Stomach (tissue), 9 donors: ENCODE results near the gene CLEC16A. TPM values are rescaled to one million over a fixed set of nuclear protein-coding genes. Genes with fewer than 3 reads are reported as not detected.

ENCODE experiments used
- DNase-seq, 2 donors: peaks; one replicate each; pipeline versions ENCODE4 v3.0.0 to v3.0.0-alpha.2; 2013 to 2019
- H3K27ac ChIP-seq, 5 donors: fragments of 200-600 bp in 4 of 5; sonication (generic) in 4 of 5; one replicate each; pipeline ENCODE4 v1.5.1; 2013 to 2019; ENCODE audit warnings: mild to moderate bottlenecking in 1 of 5, moderate library complexity in 1 of 5
- H3K27me3 ChIP-seq, 3 donors: fragments of 200-600 bp; sonication (generic); one replicate each; pipeline ENCODE4 v1.5.1; 2017 to 2019; ENCODE audit warnings: mixed run types in 1 of 3
- H3K36me3 ChIP-seq, 4 donors: fragments of 200-600 bp; sonication (generic); 1 replicate in 3 of 4; 2 replicates in 1 of 4; pipeline ENCODE4 v1.5.1; 2016 to 2019
- H3K4me1 ChIP-seq, 4 donors: fragments of 200-600 bp; sonication (generic); one replicate each; pipeline ENCODE4 v1.5.1; 2016 to 2019
- H3K4me3 ChIP-seq, 4 donors: fragments of 200-600 bp; sonication (generic) in 3 of 4; one replicate each; pipeline ENCODE4 v1.5.1; 2016 to 2019; ENCODE audit warnings: mild to moderate bottlenecking in 1 of 4
- H3K9me3 ChIP-seq, 4 donors: fragments of 200-600 bp; sonication (generic); one replicate each; pipeline ENCODE4 v1.5.1; 2016 to 2019
- EP300 ChIP-seq: sonication (generic); formaldehyde crosslinking; IDR thresholded peaks from one replicate; pipeline ENCODE4 v1.6.1; 2017; ENCODE audit warnings: antibody characterized with exemption
- POLR2A ChIP-seq, 4 donors: fragments of 450-650 bp; IDR thresholded peaks; one replicate each; pipeline ENCODE4 v1.6.1; 2016; ENCODE audit warnings: antibody characterized with exemption in 4 of 4, control low read depth in 2 of 4, mild to moderate bottlenecking in 1 of 4, moderate library complexity in 1 of 4
- POLR2AphosphoS5 ChIP-seq, 3 donors: sonication (generic); formaldehyde crosslinking; IDR thresholded peaks; one replicate each; pipeline ENCODE4 v1.6.1; 2016; ENCODE audit warnings: antibody characterized with exemption in 3 of 3
- WGBS, 5 donors: extraction: QIAGEN DNeasy Blood & Tissue Kit in 3 of 5; methylation state at CpG; one replicate each; pipeline versions ENCODE4 v1.1.5 to v1.1.7; 2013 to 2018; 5-methylcytosine and 5-hydroxymethylcytosine counted together
- intact Hi-C: fragments of 100-400 bp; cut with DNase I; formaldehyde crosslinking; loops from one replicate; pipeline ENCODE4 v1.15.1; 2023; ENCODE audit warnings: low total_unique reads
- polyA plus RNA-seq, 3 donors: library from polyadenylated mRNA; stranded (reverse); fragments of 200-250 nt; gene quantifications; one replicate each; pipeline ENCODE4 v1.2.3, GENCODE V29; 2013
- total RNA-seq, 5 donors: library from RNA; depleted of rRNA; stranded (reverse); fragments of >200 nt; gene quantifications; one replicate each; pipeline versions ENCODE4 v1.1.0 to v1.2.3, GENCODE V29; 2014 to 2016
- TF ChIP-seq, protein P1 (sequence below), 7 experiments: fragments of 450-650 bp in 4 of 7; fragments of 200-600 bp in 3 of 7; sonication (generic) in 3 of 7; IDR thresholded peaks; one replicate each; pipeline ENCODE4 v1.5.1; 2016 to 2019; ENCODE audit warnings: antibody characterized with exemption in 7 of 7, control low read depth in 2 of 7, mild to moderate bottlenecking in 1 of 7
- donor health status: healthy with polysubstance abuse.
- donor health status: Bipolar disorder and iron deficiency.
- donor health status: healthy.

CLEC16A gene
- total and polyA plus RNA-seq, 8 donors, result 5.8 to 176 (median 21.8) TPM

DNA sequence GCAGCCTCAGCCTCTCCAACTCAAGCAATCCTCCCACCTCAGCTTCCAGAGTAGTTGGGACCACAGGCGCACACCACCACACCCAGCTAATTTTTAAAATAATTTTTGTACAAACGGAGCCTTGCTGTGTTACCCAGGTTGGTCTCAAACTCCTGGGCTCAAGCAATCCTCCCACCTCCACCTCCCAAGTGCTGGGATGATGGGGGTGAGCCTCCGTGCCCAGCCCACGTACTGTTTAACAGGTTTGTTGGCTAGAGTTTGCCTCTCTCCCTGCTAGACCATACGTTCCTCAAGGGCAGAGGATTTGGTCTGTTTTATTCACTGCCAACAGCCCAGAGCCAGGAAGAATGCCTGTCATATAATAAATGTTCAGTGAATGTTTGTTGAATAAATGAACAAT, 285.1 kb downstream of the CLEC16A start:
- no peak for DNase-seq
- 68 to 85% (median 78%) methylated on average over 5 of the region's 5 CpGs for whole genome bisulfite sequencing, 5 donors
- Histone ChIP-seq H3K27ac (no peak overlapping the region), H3K27me3 (no peaks in the 10 kb centered on the region), H3K4me1 (peaks cover 8 to 21% (median 16%) of the 10 kb centered on the region in 4 donors), H3K9me3 (no peaks in the 10 kb centered on the region), H3K36me3 (no peaks in the 10 kb centered on the region), H3K4me3 (no peak overlapping the region)
- intact Hi-C loops, result no loop called here
- TF ChIP-seq EP300 (no peak), POLR2A (IDR thresholded peaks at IDR 0.05) (no peak), POLR2AphosphoS5 (IDR thresholded peaks at IDR 0.05) (no peak)
- TF ChIP-seq, protein P1, sequence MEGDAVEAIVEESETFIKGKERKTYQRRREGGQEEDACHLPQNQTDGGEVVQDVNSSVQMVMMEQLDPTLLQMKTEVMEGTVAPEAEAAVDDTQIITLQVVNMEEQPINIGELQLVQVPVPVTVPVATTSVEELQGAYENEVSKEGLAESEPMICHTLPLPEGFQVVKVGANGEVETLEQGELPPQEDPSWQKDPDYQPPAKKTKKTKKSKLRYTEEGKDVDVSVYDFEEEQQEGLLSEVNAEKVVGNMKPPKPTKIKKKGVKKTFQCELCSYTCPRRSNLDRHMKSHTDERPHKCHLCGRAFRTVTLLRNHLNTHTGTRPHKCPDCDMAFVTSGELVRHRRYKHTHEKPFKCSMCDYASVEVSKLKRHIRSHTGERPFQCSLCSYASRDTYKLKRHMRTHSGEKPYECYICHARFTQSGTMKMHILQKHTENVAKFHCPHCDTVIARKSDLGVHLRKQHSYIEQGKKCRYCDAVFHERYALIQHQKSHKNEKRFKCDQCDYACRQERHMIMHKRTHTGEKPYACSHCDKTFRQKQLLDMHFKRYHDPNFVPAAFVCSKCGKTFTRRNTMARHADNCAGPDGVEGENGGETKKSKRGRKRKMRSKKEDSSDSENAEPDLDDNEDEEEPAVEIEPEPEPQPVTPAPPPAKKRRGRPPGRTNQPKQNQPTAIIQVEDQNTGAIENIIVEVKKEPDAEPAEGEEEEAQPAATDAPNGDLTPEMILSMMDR (IDR thresholded peaks at IDR 0.05), result no peak

DNA sequence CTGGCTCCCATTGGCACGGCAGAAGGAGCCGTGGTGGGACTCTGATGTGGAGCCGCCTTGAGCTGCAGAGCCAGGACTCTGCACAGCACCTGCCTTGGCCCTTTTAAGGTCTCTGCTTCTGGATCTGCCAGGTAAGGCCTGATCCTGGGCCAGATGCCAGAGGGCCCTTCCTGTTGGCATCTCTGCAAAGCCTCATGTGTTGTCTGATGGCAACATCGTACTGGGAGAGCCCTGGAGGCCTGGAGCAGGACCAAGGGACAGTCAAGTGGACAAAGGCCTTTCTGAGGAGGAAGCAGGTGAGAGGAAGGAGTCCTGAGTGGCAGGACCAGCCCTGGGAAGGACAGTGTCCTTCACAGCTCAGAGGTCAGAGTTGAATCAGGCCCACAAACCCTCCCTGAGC, 285.5 kb downstream of the CLEC16A start:
- DNase-seq, result peak in 1 of 2 donors; percentile 62
- TF ChIP-seq EP300, result no peak
- TF ChIP-seq, protein P1 (IDR thresholded peaks at IDR 0.05), result no peak
- no peak for TF ChIP-seq POLR2A (IDR thresholded peaks at IDR 0.05)
- no peak for TF ChIP-seq POLR2AphosphoS5 (IDR thresholded peaks at IDR 0.05)
- 53 to 74% (median 69%) methylated on average over 4 of the region's 4 CpGs for WGBS, 5 donors
- H3K27me3 ChIP-seq, result no peaks in the 10 kb centered on the region
- intact Hi-C loops, result no loop called here
- H3K4me1 ChIP-seq, result peaks cover 8 to 19% (median 13%) of the 10 kb centered on the region in 4 donors
- H3K4me3 ChIP-seq, result no peak overlapping the region
- no peaks in the 10 kb centered on the region for H3K36me3 ChIP-seq
- no peaks in the 10 kb centered on the region for H3K9me3 ChIP-seq
- no peak overlapping the region for H3K27ac ChIP-seq

DNA sequence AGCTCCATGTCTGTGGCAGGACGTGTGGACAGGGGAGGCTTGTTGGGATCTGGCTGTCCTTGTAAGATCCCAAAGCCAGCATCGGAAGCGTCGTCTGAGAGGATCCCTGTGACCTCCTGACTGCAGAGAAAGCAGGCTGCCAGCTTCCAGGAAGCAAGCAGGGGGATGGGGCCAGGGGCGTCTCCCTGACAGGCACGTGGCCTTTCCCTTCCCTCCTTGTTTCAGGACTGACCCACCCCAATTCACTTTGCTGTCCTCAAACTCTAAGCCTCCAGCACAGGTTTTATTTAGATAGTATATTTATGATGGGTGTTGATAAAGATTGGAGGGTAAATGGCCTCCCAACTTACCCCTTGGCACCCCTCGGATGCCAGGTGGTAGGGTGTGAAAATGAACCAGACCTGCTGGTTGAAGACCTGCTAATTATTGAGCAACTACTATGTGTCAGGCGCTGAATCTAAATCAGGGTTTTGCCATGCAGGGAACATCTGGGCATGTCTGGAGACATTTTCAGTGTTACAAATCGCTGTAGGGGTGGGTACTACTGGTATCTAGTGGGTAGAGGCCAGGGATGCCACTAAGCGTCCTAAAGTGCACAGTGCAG, 287.1 kb downstream of the CLEC16A start:
- no peaks in the 10 kb centered on the region for H3K36me3 ChIP-seq
- no peaks in the 10 kb centered on the region for H3K9me3 ChIP-seq
- H3K27ac ChIP-seq, result peak overlapping the region in 2 of 5 donors; percentile 1 to 26
- no peaks in the 10 kb centered on the region for H3K27me3 ChIP-seq
- TF ChIP-seq POLR2A (IDR thresholded peaks at IDR 0.05), result no peak
- TF ChIP-seq, protein P1 (IDR thresholded peaks at IDR 0.05), result no peak
- no peak for TF ChIP-seq EP300
- TF ChIP-seq POLR2AphosphoS5 (IDR thresholded peaks at IDR 0.05), result no peak
- 80 to 90% (median 86%) methylated on average over 10 of the region's 10 CpGs for WGBS, 5 donors
- intact Hi-C loops, result no loop called here
- H3K4me1 ChIP-seq, result peaks cover 8 to 22% (median 10%) of the 10 kb centered on the region in 4 donors
- H3K4me3 ChIP-seq, result no peak overlapping the region
- DNase-seq, result no peak

Other genes starting within 250 kb of the CLEC16A start
- gene TEKT5, start 249.6 kb upstream of the CLEC16A start, total RNA-seq, result 10 to 100 TPM in 1 of 5 donors, 1 to 10 TPM in 2, under 1 TPM in 1, not detected in 1; 0.45 to 22.8 (median 1.6) TPM
- under 1 TPM in 2 of 3 donors, not detected in 1; 0.28 to 0.62 TPM for gene TEKT5, start 249.6 kb upstream of the CLEC16A start, polyA plus RNA-seq
- 100 to 1,000 TPM in 1 of 5 donors, 10 to 100 TPM in 3, 1 to 10 TPM in 1; 2.2 to 239 (median 22.8) TPM for gene NUBP1, start 200.7 kb upstream of the CLEC16A start, total RNA-seq
- gene NUBP1, start 200.7 kb upstream of the CLEC16A start, polyA plus RNA-seq, result 10 to 100 TPM; 37.0 to 46.6 (median 41.1) TPM
- 1 to 10 TPM in 1 of 5 donors, not detected in 4; 4.4 TPM for gene TVP23A, start 125.8 kb upstream of the CLEC16A start, total RNA-seq
- under 1 TPM; 0.15 to 0.37 (median 0.31) TPM for gene TVP23A, start 125.8 kb upstream of the CLEC16A start, polyA plus RNA-seq
- 10 to 100 TPM in 3 of 5 donors, 1 to 10 TPM in 1, under 1 TPM in 1; under 0.01 to 67.1 (median 21.2) TPM for gene CIITA, start 67.4 kb upstream of the CLEC16A start, total RNA-seq
- gene CIITA, start 67.4 kb upstream of the CLEC16A start, polyA plus RNA-seq, result 10 to 100 TPM in 1 of 3 donors, 1 to 10 TPM in 2; 3.2 to 18.4 (median 4.3) TPM
- 10 to 100 TPM; 16.5 to 97.9 (median 20.4) TPM for gene DEXI, start 2.1 kb upstream of the CLEC16A start, total RNA-seq
- 10 to 100 TPM; 23.7 to 42.8 (median 37.4) TPM for gene DEXI, start 2.1 kb upstream of the CLEC16A start, polyA plus RNA-seq